NCI-H128 (cell line): ENCODE results near the gene RNF40.
"Not testable (repeated sequence)": the region's sequence is repeated elsewhere in the genome, so short reads cannot be mapped to it uniquely, and the experiment has no call there.

ENCODE experiments used
- DNase-seq: peaks from one replicate; lab custom pipeline; 2025; ENCODE audit not compliant: unreplicated experiment; lab: John Stamatoyannopoulos, UW

The RNF40 gene

DNA sequence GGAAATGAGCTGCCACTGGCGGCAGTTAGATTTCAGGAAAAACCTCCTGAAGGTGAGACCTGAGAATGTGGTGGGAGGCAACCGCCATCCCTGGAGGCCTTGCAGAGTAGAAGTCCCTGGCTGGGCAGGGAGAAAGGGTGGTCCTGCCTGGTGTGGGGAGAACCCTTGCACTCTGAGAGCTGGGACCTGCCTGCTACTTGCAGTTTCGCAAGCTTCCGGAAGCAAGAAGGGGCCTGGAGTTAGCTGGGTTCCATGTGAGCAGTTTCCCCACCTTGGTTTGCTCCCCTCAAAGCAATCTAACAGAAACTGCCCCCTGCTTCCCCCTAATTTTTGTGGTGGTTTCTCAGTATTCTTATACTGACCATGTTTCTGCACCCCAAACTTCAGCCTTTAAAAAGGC, 18.4 kb downstream of the RNF40 start:
- DNase-seq, result no peak

DNA sequence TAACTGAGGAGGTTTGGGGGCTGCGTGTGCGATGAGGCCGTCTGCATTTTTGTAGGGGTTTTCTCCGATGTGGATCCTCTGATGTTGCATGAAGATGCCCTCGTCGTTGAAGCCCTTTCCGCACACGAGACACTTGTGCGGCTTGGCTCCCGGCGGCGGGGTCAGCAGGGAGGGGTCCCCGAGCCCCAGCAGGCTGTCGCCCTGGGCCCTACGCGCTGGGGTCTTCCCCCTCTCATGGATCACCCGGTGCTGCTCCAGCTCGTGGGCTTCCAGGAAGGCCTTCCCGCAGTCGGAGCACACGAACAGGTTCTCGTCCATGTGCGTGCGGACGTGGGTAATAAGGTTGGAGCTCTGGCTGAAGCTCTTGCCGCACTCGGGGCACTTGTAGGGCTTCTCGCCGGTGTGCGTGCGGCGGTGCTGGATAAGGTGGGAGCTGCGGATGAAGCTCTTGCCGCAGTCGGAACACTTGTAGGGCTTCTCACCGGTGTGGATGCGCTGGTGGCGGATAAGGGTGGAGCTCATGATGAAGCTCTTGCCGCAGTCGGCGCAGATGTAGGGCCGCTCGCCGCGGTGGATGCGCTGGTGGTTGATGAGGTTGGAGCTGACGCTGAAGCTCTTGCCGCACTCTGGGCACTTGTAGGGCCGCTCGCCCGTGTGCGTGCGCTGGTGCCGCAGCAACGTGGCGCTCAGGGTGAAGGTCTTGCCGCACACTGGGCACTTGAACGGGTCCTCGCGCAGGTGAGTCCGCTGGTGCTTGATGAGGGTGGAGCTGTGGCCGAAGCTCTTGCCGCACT, 20.6 kb downstream of the RNF40 start:
- DNase-seq, result no peak

DNA sequence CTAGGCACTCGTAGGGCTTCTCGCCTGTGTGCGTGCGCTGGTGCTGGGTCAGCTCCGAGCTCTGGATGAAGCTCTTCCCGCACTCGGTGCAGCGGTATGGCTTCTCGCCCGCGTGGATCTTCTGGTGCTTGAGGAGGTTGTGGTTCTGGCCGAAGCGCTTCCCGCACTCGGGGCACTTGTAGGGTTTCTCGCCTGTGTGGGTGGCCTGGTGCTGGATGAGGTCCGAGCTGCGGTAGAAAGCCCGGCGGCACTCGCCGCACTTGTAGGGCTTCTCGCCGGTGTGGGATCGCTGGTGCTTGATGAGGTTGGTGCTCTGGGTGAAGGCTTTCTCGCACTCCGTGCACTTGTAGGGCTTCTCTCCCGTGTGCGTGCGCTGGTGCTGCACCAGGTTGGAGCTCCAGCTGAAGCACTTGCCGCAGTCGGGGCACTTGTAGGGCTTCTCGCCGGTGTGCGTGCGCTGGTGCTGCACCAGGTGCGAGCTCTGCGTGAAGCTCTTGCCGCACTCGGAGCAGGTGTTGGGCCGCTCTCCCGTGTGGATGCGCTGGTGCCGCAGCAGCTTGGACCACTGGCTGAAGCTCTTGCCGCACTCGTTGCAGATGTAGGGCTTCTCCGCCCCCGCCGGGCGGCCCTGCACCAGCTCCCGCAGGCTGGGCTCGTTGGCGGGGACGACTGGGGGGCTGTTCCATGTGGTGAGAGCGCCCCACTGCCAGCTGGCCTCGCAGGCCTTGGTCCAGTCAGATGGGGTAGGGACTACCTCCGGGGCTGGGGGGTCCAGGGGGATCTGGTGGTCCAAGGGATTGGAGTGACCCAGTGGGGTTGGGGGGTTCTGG, 21.4 kb downstream of the RNF40 start:
- no peak for DNase-seq

DNA sequence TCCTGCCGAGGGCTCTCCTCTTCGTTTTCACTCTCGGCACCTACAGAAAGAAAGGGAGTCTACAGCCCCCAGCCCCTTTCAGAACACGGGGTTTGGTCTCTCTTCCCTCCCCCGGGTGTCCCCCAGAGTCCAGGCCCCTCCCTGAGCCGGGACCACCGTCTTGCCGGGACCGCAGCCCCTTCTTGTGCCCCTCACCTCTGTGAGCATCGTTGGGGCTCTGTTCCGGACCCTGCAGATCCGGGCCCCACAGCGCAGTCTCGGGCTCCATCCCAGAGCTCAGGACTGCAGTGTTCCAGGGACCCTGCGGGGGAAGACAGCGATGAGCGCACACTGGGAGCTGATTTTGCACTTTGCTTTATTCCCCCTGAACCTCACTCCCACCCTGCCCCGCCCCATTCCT, 22.1 kb downstream of the RNF40 start:
- no peak for DNase-seq

DNA sequence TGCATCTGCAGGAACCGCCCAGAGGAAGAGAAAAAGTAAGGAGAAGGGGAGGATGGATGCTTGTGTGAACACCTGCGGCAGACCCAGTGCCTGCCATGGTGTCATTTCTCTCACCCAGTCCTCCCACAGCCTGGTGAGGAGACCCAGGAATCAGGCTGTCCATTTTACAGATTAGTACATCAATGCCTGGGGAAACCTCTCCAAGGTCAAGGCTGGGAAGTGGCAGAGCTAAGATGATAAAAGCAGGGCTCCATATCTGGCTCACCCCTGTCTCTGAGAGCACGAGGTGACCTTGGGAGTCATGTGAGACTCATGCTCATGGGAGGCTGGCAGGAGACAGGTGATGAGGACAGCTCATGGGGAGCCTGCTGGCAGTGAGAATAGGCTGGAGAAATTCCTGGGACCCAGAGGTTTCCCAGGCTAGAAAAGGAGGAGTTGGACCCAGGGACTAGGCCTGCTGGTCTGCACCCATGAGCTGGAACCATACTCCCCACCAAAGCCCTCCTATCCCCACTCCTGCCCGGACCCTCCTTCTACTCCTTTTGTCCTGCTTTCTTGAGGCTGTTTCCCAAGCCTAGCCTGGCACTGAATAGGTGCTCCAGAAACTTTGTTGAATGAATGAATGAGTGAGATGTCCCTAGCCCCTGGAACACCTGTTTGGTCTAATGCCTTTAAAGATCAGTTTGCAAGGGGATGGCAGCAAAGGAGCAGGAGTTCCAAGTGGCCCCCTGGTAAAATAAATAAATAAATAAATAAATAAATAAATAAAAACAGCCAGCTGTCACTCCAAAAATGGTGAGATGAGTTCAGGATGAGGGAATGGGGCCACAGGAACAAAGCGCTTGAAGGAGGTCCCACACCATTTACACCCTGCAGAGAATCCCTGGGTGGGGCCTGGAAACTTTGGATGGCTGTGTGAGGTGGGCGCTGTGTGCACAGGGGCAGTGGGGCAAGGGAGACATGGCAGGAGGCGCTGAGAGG, 23.3 kb downstream of the RNF40 start:
- no peak for DNase-seq

- no peak for DNase-seq
Measured at GRCh38 chr16:30786115-30786935, 24.2 kb downstream of the RNF40 start.

DNA sequence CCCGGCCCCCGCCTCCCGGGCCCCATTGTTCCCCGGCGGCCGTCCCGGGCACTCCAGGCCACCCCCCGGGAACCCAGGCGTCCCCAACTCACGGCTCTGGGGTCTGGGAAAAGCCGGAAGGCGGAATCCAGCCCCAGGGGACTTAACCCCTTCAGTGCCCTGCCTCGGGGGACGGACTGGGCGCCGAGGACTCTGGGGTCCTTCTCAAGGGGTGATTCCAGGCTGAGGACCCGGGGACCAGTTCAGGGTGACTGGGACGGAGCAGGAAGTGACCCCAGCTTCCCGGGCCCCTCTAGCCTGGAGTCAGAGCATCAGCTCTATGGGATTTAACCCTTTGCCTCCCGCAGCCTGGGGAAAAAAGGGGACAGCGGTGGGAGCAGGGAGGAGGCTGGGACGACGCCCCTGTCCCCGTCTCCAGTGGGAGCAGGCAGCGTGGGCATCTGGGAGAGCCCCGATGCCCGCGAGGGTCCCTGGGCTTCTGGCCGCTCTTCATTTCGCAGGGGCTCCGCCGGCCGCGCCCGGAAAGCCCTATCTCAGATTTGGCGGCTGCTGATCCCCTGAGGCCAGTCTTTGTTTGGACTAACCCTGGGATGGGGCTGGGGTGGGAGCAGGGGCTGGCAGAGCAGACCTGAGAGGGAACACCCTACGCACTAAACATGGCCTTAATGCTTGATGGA, 25.0 kb downstream of the RNF40 start, which contains the start of gene ZNF629:
Gene ZNF629 (minus strand): TSS at position 270 of the 677 bp plus-strand sequence. CDS start 2,723 bp downstream, outside the sequence.
- DNase-seq, result peak; percentile 47

- no peak for DNase-seq
Measured at GRCh38 chr16:30787613-30788378, 25.7 kb downstream of the RNF40 start.

DNA sequence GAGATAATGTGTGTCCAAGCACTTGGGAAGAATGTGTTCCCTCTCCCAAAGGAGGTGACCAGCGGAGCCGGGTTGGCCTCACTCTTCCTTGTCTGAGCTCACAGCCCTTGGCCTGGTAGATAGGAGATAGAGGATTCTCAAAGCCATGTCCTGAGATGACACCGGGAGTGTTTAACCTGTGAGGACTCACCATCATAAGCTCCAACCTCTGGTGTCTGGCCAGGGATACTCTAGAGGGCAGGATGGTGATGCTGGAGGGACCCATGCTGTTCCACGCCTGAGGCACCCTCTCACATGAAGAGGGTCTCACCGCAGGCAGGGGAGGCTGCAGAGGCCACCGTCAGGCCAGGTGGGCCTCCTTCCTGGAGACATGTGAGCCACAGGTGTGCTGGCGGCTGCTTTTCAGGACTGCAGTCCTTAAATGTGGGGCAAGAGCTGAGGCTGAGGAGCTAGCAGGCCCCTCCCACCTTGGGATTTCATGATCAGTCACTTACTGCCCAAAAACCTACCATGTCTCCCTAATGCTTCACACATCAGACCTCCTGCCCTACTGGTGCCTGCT, 31.5 kb downstream of the RNF40 start:
- DNase-seq, result no peak

DNA sequence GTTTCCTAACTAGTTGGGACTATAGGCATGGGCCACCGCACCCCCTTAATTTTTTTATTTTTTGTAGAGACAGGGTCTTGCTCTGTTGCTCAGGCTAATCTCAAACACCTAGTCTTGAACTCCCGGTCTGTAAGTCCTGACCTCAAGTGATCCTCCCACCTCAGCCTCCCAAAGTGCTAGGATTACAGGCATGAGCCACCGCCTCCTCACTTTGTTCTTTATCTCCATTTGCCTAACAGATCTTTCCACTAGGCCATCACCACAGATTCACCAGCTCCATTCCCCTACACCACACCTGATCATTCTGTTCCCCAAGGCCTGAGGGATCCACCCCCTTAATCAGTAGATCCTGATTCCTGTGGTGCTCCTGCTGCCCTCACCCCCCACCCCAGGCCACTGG, 32.5 kb downstream of the RNF40 start:
- no peak for DNase-seq

- DNase-seq, result no peak
Measured at GRCh38 chr16:30797670-30798309, 35.7 kb downstream of the RNF40 start.

DNA sequence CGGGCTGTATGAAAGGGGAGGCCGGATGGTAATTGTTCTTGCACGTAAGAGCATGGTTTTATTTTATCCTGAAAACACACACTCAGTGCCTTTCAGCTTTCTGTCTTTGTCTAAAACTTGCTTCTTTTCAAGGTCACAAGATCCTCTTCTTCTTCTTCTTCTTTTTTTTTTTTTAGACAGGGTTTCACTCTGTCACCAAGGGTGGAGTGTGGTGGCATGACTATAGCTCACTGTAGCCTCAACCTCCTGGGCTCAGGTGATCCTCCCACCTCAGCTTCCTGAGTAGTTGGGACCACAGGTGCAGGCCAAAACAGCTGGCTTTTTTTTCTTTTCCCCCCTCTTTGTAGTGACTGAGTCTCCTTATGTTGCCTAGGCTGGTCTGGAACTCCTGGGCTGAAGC, 40.8 kb downstream of the RNF40 start:
- no peak for DNase-seq

DNA sequence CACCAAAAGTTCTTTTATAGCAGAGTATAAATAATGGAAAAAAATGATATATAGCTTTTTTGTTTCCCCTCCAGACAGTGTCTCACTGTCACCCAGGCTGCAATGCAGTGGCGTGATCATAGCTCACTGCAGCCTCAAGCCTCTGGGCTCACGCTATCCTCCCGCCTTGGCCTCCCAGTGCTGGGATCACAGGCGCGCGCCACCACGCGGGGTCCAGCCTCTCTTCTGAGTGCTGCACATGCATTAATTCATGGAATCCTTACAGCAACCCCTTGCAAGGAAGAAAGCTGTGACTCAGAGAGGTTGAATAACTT, 42.9 kb downstream of the RNF40 start:
- DNase-seq, result no peak

- DNase-seq, result no peak
Measured at GRCh38 chr16:30805370-30806169, 43.4 kb downstream of the RNF40 start.

- DNase-seq, result no peak
Measured at GRCh38 chr16:30808146-30808545, 46.0 kb downstream of the RNF40 start.

DNA sequence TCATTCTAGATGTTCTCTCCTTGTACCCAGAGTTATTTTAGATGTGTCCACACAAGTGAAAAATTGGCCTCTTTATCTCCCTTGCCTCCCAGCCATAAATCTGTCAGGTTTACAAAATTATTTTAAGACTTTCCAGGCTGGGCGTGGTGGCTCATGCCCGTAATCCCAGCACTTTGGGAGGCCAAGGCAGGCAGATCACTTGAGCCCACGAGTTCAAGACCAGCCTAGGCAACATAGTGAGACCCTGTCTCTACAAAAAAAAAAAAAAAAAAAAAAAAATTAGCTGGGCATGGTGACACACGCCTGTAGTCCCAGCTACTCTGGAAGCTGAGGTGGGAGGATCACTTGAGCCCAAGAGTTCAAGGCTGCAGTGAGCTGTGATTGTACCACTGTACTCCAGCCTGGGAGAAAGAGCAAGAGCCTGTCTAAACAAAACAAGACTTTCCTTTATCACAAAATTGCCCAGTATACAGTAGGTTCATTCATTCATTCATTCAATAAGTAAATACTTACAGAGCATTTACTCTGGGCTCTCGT, 46.8 kb downstream of the RNF40 start:
- not testable (repeated sequence) for DNase-seq

DNA sequence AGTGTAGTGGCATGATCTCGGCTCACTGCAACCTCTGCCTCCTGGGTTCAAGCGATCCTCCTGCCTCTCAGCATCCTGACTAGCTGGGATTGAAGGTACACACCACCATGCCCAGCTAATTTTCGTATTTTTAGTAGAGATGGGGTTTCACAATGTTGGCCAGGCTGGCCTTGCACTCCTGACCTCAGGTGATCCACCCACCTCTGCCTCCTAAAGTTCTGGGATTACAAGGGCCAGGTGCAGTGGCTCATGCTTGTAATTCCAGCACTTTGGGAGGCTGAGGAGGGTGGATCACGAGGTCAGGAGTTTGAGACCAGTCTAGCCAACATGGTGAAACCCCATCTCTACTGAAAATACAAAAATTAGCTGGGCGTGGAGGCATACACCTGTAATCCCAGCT, 47.6 kb downstream of the RNF40 start:
- DNase-seq, result not testable (repeated sequence)
